Astrocyte of the spinal cord (primary cell): ENCODE results near the gene ADGRD1.

Experiments
- DNase-seq: peaks from one replicate; pipeline ENCODE4 v3.0.0; 2011; ENCODE audit warnings: low read depth, low spot score
- H3K4me3 ChIP-seq: 2 replicates; pipeline ENCODE4 v1.5.1; 2011; ENCODE audit warnings: low read depth, mild to moderate bottlenecking, low read length, moderate library complexity
- in situ Hi-C: cut with HindIII; loops from 2 replicates; pipeline ENCODE4 v1.10.0; 2017; ENCODE audit warnings: low sequenced_read_pairs
- TF ChIP-seq, protein P1 (sequence below): IDR thresholded peaks from 2 replicates; pipeline ENCODE4 v1.5.1; 2012; ENCODE audit warnings: low read depth, mild to moderate bottlenecking, low read length, inconsistent platforms

ADGRD1 gene

DNA sequence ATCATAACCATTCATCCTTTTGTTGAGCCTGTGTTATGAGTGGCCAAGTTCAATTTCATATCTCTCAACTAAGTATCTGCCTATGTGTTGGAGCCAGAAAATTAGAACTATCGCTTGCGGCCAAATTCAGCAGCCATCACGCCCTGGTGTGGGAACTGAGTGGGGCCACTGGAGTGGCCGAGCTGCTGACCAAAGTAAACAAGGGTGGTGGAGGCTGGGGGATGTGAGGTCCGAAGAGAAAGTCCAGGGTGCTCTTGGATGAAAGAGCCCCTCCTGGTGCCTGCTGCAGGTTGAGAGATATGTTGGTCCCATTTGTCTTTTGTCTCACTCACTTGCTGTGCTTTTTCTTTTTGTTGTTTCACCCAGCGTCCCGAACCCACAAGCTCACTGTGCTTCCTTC lies 14.9 kb downstream of the ADGRD1 start:
- TF ChIP-seq, protein P1, sequence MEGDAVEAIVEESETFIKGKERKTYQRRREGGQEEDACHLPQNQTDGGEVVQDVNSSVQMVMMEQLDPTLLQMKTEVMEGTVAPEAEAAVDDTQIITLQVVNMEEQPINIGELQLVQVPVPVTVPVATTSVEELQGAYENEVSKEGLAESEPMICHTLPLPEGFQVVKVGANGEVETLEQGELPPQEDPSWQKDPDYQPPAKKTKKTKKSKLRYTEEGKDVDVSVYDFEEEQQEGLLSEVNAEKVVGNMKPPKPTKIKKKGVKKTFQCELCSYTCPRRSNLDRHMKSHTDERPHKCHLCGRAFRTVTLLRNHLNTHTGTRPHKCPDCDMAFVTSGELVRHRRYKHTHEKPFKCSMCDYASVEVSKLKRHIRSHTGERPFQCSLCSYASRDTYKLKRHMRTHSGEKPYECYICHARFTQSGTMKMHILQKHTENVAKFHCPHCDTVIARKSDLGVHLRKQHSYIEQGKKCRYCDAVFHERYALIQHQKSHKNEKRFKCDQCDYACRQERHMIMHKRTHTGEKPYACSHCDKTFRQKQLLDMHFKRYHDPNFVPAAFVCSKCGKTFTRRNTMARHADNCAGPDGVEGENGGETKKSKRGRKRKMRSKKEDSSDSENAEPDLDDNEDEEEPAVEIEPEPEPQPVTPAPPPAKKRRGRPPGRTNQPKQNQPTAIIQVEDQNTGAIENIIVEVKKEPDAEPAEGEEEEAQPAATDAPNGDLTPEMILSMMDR, result no peak
- DNase-seq, result no peak
- H3K4me3 ChIP-seq, result no peak overlapping the region
- in situ Hi-C loops, result no loop called here

DNA sequence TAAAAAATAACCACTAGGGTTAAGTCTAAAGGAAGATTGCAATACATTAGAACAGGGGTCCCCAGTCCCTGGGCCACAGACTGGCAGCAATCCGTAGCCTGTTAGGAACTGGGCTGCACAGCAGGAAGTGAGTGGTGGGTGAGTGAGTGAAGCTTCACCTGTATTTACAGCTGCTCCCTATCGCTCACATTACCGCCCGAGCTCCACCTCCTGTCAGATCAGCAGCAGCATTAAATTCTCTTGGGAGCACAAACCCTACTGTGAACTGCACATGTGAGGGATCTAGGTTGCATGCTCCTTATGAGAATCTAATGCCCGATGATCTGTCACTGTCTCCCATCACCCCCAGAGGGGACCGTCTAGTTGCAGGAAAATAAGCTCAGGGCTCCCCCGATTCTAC lies 15.5 kb downstream of the ADGRD1 start:
- no peak overlapping the region for H3K4me3 ChIP-seq
- TF ChIP-seq, protein P1, result no peak
- no peak for DNase-seq
- in situ Hi-C loops, result no loop called here

DNA sequence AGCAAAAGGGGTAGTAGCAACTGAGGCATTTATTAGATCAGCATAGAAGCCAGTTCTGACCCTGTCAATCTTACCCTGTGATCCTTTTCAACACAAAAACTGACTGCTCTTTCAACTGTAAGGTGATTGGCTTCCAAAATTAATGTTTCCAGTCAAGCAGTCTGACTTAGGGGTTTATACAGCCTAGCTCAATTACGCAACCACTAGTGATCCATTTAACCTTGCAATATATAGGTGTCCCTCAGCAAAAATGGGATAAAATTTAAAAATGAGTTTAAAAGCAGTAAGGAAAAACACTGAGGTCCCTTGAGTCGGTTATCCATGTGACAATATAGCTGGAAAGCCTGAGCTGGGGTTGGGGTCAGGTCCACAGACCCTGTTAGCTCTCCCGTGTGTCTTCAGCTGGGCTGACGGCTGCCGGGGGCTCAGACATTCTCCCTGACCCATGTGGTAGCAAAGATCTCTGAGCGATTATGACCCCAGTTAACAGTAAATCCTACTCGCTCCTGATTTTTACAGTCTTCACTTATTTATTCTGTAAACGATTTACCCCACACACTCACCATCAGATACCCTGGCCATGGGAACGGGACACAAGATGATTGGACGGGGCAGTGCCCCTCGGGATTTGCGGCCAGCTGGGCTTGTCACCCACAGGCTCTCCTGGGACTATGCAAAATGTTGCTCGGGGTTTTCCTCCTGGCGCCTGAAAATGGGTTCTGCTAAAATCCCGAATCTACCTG lies 16.6 kb downstream of the ADGRD1 start:
- in situ Hi-C loops, result no loop called here
- H3K4me3 ChIP-seq, result no peak overlapping the region
- DNase-seq, result no peak
- TF ChIP-seq, protein P1, result no peak

DNA sequence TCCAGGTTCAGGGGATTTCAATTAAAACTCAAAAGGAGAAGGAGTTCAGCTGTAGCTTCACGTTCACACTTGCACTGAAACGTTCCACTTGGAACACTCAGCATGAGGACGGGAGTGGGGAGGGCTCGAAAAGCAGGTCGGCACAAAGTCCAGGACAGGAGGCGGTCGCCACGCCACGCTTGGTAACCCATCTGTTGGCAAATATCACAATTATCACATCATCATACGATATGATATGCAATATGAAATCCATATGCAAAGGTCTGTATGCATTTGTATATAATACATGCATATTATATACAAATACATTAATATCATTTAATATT lies 17.2 kb downstream of the ADGRD1 start:
- H3K4me3 ChIP-seq, result no peak overlapping the region
- TF ChIP-seq, protein P1, result no peak
- in situ Hi-C loops, result no loop called here
- no peak for DNase-seq

DNA sequence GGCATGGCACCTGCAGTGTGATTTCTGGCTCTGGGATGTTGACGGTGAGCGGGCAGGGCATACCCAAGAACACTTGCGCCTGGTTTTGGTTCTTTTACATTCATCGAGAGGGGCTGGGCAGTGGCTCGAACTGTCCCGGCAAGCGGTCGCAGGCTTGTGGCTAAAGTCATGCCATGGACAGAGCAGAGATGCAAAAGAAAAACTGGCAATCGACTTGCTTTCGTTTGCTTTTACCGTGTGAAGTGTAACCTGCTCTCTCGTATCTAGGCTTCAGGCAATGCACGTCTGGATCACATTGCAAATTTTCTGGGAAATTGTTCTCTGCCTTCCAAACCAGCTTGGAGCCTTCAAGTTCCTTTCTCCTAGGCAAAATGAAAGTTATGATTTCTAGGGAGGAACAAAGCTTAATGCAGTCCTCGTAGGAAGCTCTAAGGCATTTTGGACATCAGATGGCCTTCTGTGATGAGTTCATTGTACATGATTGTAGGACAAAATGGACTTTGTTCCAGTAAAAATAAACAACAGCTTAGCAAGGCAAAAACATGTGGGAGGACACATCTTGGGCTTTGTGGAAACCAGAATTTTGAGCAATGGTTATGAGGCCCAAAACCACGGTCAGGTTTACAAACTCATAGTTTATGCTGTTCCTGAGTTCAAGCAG lies 18.3 kb downstream of the ADGRD1 start:
- in situ Hi-C loops, result no loop called here
- DNase-seq, result no peak
- TF ChIP-seq, protein P1, result no peak
- H3K4me3 ChIP-seq, result no peak overlapping the region

DNA sequence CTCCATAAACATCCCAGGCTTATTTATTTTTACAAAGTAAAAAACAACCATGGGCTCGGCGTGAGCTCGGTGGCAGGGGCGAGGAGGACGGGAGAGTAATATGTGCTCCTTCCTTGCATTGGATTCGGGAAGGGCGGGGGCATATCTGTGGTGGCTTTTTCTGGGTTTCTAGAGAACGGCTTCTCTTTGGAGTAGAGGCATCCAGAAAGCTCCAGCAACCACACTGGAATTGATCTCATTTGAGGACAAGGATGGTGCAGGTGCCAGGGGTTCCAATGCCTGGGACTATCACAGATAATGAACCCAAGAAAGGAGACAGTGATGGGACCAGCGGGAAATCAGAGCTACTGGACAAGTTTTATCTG lies 18.9 kb downstream of the ADGRD1 start:
- no peak for DNase-seq
- in situ Hi-C loops, result no loop called here
- H3K4me3 ChIP-seq, result no peak overlapping the region
- TF ChIP-seq, protein P1, result no peak
